Iris pigment epithelial cell (primary cell): Measurements from ENCODE around the gene SLX9.
A peak's percentile ranks its signal among the peaks of the same experiment; 100 is the strongest.

Source experiments
- DNase-seq: peaks from one replicate; pipeline ENCODE4 v3.0.0-alpha.2; 2011; ENCODE audit warnings: low read depth

Gene SLX9

DNA sequence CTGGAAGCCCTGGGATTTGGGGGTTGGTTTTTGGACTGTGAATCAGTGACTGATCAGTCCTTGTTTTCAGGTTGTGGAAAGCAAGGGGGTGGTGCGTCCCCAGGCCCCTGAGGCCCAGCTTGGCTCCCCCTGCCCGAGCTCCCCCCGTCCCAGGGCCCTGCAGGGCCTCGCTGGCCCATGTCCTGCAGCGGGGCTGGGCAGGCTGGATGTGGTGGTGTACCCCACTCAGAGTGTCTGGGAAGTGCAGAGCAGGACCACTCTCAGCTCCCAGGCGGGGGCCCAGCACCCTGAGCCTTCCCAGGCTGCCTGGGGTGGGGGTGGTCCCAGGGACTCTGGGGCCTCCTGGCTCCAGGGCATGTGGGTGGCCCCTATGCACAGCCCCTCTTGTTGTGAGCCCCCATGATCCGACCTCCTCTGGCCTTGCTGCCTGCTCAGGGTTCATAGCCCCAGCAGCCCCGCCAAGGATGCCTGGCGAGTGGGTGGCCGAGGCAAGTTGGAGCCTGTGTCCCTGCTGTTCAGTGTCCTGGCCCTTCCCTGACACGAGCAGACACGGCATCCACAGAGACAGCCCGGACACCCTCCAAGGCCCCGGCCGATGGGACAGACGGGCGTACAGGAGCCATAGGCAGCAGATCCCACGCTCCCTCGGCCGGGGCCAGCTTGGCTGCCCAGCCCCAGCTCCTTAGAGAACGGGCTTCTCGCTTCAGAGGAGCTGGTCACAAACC is 37.9 kb downstream of the SLX9 start:
- DNase-seq, result no peak

DNA sequence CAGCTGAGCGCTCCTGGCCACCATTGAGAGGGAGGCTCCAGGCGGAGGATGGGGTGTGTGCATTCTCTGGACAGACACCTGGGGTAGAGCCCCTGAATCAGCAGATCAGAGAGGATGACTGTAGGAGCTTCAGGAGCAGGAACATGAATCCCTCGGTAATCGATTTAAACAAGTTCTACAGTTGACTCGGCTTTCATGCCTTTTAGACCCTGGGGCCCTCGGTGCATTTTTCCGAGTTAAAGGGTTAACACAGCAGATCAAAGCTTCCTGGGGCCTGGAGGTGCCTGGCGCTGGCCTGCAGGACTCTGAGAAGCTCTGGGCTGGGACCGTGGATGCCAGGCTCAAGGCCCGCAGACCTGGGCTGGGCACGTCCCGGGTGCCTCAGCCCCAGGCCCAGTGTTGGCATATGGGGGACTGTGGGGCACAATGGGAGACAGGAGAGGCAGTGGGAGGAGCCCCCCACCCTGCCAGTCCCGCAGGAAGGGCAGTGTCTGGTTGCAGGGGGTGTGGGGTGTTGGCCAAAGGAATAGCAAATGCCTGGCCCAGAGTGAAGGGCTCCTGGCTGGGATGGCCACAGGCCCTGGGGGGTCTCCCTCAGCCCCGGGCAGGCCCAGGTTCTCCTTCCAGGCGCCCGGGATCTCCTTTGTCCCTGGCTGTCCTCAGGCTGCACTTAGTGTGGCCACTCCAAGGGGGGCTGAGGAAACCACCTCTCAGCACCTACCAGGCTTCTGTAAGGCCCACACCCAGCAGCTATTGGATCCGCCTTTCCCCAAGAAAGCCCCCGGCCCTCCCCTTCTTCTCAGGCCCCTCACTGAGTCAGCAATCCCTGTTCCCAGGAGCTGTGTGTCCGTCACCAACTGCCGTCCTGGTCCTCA is 40.1 kb downstream of the SLX9 start:
- DNase-seq, result no peak

DNA sequence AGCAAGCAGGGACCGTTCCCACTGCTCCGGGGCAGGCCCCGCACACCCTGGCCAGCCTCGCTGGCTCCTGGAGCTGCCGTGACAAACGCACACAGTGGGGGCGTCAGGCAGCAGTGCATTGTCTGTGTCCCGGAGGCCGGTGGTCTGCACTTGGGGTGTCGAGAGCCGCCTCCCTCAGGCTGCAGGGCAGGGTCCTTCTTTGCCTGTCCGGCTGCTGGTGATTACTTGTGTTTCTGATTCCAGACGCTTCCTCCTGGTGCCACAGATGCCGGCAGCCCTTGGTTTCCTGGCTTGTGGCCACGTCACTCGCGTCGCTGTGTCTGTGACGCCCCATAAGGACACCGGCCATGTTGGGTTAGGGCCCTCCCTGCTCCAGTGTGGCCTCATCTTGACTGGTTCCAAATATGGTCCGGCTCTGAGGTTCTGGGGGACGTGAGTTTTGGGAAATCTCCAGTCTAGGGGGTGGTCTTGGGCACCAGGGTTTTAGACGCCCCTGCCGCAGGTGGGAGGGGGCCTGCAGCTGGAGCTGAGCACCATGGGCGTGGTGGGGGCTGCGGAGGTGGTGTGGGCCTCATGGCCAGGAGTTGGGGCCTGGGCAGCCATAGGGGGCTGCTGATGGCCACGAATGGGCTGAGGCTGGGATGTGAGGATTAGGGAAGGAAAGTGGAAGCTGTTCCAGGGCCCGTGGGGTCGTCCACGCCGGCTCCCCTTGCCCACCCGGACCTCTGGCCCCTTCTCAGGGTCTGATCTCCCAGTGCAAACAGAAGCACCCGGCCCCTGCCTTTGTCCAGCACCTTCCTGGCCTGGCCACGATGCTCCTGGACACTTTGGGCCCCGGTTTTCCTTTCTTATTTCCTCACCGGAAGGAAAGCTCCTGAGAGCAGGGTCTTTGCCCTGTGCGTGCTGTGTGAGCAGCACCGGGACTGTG is 41.0 kb downstream of the SLX9 start:
- DNase-seq, result no peak

DNA sequence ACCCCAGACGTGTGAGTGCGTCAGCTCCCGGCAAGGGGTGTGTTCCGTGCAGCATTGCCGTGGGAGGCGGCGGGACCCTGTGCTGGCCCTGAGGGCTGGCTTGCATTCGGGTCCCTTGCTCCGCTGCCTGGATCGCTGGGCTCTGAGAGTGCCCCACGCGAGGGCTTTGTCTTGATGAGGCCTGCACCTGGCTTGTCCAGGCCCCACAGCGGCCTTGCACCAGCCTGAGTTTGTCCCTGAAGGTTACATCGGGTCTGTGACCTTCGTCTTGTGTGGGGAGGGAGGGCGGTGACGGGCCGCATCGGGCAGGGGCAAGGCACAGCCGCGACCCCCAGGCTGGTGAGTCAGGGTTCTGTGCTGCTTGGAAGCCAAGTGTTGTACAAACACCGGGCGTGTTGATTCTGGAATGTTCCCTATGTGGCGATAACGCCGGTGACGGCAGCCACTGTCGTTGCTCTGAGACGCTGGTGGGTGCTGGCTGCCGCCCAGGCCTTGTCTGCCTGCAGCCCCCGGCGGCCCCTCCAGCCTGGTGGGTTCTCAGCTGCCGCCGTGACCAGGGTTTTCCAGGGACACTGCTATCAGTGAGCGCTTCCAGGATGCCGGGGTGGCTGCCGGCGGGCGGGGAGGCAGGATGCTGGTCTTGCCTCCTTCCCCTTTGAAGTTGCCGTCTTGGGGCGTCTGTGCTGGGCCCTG is 42.9 kb downstream of the SLX9 start:
- DNase-seq, result peak; percentile 73

DNA sequence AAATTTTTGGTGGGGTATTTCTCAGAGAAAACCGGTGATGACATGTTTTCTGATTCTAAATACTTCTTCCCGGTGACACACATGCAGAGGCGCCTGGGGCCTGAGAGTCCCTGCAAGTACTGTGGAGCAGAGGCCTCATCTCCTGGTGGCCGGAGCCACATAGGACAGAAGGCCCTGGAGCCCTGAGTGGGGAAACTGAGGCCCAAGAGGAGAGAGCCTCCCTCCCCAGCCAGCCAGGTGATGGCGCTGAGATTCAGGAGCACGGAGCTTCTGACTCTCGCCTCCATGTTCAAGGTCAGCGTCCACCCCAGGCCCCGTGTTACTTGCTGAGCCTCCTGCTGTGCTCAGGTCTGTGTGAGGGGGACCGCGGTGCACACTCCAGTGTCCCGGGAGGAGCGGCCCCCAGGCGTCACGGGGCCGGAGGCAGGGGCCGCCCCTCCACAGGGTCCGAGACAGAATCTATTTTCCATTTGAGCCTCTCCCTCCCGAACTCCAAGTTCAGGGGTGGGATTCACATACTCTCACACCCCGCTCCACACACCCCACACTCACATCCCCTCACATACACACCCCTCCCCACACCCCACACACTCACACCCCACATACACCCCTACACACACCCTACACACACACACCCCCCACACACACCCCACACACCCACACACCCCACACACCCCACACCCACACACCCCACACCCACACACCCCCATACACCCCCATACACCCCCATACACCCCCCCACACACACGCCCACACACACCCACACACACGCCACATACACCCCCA is 43.8 kb downstream of the SLX9 start:
- no peak for DNase-seq

DNA sequence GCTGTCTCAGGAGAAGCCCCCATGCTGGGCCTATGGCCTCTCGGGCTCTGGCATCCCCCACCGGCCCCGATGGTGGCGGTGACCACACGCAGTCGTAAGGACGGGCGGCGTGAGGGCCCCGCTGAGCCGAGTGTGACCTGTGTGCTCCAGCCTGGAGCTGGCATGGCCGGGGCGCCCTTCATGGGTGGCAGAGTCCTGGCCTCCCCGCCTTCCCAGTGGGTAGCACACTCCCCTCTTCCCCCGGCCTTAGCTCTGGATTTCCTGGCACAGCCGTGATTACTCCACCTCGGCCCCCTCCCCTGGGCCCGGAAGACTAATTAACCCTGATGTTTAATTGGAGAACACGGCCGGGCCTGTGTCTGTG is 44.6 kb downstream of the SLX9 start:
- no peak for DNase-seq

DNA sequence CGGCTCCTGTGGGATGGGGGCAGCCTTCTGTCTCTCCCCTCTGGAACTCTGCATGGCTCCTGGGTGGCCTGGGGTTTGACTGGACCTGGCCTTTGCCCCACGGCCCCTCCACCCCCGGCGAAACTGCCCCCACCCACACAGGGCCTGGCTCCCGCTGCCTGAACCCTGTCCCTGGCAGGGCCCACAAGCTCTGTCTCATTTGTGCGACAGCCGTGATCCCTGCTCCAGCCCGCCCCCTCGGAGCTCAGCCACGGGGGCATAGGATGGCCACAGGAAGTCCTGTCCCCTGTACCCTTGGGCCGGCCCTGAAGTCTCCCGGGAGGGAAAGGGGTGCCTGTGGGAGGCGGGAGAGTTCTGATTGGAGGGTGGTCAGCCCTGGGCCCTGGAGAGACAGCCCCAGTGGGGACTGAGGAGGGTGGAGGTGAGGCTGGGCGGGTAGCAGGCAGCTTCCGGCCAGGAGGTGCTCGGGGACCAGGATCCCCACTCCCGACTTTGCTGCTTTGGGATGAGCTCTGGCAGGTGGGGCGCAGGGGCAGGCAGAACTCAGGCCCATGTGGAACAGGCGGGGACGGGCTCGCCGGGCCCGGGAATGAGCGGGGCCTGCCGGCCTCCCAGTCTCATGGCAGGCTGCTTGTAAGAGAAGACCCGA is 45.1 kb downstream of the SLX9 start:
- no peak for DNase-seq

DNA sequence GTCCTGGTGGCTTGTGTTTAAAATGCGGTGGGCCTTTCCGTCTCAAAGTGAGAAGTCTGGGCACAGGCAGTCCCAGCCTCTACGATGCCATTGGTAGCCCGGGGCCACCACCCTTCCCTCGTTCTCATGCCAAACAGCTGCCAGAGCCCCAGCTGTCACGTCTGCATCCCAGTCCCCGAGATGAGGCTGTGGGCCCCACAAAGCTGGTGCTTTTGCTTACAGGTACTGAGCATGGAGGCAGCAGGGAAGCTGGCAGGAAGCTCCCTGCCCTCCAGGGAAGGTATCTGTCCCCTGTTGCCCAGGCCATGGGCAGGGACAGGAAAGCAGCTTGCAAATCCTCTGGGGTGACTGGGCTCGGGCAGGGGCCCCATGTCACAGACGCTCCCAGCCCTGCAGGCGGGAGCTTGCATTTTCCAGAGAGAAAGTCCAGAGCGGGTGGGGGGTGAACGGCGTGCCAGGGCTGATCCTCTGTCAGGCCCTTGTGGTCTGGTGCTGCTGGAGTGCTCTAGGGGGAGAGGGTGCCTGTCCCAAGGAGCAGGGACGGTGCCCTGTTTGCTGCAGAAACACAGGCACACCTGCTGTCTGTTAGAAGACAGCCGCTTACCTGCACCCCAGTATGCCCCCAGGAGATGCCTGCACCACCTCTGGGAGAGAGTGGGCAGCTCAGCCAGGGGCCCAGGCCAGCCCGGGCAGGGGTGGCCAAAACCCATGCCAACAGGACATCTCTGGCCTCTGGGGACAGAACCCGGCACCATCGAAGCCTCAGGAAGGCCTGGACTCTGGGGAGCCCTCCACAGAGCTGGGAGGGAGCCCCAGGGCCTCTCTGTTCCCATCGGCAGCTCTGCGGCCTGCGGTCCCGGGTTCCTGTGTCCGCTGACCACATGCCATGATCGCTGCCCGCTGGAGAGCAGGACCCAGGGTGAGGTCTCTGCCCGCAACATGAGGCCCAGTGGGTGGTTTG is 45.9 kb downstream of the SLX9 start:
- no peak for DNase-seq

DNA sequence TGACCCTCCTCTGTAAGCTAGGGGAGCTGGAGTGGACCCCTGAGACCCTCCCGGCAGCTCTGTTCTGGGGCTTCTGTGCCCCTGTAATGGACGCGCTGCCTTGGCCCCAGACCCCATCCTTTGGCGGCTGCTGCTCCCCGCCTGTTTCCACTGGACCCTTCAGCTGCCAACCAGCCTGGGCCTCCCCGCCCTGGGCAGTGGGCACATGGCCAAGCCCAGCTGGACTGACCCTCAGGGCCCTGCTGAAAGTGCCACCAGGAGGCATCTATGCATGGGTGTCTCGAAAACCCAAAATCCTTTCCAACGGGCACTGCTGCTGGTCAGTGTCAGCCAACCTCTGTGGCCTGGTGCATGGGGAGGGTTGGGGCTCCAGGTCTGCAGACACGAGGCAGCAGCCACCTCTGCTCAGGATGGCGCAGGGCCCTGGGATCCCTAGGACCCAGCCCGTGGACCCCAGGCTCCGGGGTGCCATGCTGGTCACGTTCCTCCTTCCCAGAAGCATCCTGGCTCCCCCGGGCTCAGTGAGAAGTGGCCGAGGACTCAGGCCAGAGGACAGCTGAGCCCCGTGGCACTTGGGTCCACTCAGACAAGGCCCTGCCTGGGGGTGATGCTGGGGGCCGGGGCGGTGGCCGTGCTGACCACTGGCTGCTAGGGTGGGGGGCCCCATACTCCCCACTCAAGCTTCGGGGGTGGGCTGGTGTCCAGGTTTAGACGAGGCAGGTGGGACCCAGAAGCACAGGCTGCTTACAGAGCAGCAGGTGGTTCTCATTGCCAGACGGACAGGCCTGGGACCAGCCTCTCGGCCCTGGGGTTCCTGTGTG is 46.9 kb downstream of the SLX9 start:
- no peak for DNase-seq

DNA sequence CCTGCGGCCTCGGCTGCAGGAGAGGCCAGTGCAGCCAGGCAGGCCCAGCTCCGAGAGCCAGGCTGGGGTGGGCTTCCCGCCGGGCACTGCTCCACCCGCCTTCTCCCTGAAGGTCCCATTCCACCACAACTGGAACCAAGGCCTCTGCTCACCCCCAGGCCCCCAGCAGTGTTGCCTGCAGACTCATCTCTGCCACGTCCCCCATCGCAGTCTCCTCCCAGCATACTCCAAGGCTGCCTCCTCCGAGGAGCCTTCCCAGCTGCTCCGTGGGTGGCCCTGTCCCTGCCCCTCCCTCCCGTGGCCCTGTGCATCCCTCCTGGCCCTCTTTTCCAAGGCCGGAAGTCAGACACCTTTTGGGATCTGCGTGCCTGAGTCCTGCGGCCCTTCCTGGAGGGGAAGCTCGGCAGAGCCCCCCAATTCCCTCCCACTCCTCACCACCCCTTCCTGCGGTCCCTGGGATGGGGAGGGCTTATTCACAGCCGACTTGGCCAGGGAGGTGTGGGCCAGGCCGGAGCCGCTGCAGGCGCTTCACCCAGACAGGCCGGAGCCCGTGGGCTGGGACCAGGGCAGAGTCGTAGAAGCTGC is 47.6 kb downstream of the SLX9 start:
- DNase-seq, result no peak

DNA sequence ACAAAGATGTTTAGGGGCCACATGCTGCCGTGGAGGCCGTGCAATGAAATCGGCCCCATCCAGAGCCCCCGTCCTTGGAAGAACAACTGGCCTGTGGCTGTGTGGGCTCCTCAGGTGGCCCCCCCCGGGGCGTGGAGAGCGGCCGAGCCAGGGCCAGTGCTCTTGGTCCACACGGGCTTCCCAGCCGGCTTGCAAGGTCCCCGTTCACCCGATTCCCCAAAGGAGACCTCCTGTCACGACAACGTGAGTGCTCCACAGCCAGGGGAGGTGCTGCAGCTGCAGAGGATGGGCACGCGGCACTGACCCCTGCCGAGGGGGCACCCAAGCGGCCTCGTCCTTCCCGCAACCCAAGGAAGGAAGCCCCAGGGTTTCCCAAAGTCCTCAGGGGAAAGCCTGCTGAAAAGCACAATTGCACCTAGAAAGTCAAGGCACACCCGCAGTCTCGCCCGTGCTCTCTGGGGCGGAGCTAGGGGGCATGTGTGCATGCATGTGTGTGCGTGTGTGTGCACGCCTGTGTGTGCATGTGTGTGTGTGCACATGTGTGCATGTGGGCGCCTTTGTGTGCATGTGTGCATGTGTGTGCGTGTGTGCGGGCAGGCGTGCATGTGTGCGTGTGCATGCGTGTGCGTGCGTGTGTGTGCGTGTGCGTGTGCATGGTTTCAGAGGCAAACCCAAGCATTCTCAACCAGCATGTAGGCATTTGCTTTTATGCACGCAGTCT is 48.2 kb downstream of the SLX9 start:
- DNase-seq, result no peak

DNA sequence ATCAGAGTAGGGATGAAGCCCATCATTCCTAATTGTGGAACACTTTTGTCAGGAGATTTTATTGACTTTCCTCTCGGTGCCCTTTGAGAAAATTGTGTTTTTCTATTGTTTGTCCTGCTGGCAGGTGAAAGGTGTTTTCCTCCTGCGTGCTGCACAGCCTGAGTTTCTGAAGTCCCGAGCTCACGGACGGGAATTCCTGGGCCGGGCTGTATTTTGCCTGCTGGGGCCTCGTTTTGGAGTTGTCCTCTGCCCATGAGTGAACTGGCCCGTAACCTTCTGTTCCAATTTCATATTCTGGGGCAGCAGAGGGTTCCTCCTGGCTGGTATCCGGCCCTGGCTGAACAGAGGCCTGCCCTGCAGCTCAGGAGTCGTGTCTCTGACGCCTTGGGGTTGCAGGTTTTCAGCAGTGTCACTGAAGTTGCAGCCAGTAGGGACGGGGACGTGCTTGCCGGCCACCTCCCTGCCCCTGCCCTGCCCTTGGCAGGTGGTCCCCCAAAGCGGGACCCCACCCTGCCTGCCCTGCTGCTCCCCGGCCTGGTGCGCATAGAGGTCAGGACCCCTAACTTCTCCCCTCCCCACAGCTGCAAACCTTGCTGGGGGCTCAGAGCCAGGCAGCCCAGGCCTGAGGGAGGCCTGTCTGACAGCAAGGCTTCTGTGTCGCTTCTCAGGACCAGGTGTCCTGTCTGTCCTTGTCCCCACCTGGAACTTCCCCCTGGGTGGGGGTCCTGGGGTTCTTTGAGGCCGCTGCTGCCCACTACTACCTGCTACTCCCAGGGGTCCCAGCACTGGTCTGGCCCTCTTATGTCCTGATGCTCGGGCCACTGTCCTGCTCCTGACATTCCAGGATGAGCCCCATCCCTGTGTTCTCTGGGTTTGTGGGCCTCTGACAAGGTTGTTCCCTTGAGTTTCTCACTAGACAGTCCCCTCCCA is 49.0 kb downstream of the SLX9 start:
- DNase-seq, result no peak

DNA sequence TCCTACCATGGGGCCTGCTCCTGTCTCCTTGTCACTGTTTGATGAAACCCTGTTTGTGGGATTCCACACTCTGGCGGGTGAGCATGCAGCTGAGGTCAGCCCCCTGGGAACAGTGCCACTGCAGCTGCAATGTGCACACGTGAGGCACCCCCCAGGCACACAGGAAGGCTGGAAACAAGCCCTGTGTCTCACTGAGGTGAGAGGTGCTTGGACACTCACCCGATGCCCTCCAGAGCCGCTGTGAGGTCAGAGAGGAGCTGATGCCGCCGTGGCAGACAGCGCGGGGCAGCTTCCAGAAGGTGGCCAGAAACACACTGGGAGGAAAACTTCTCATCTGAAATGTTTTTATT is 49.7 kb downstream of the SLX9 start:
- DNase-seq, result peak; percentile 66

DNA sequence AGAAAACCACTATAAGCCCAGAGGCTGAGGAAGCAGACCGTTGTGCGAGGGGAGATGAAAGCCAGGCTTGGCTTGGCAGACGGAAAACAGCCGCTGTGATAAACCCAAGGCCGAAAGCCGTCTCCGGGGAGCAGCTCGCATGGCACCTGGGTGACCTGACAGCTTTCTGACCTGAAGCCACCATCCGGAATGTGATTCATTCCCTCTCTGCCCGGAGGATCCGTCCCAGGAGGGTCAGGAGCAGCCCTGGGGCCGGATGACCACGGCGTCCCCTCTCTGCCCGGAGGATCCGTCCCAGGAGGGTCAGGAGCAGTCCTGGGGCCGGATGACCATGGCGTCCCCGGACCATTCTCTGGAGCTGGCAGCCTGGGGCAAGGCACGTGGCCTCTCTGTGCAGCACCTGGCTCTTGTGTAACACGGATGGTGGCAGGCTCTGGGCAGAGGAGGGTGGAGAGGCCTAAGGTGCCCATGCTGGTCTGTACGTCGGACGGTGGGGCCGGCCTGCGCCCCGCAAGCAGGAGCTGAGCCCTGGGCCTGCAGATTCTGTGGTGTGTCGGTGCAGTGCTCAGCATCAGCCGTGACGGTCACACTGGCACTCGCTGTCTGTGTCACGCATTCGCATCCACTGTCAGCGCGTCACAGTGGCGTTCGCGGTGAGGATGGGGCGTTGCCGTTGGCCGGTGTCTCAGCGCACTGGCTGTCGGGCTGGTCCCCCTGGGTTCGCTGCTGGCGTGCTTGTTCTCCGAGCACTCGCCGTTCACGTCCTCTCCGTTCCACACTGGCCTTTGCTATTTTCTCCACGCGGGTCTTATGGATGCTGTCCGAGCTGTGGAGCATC is 50.3 kb downstream of the SLX9 start:
- no peak for DNase-seq

DNA sequence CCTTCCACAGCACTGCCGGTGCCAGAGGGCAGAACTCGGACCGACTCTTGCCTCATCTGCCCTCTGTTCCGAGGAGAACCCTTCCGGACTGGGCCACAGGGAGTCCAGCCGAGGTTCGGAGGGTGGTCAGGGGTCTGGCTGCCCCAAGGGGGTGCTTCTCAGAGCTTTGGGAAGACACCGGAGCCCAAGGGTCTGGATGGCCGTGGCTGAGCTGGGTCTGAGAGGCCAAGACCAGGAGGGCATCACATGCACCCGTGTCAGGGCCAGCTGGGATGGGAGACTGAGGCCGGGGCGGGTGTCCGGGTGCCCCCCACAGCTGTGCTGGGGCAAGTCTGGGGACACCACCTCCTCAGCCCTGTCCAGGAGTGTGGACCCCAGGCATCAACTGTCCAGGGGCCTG is 51.1 kb downstream of the SLX9 start:
- DNase-seq, result no peak
